Measurements from ENCODE around the gene METTL23. TPM values are rescaled to one million over a fixed set of nuclear protein-coding genes. Genes with fewer than 3 reads are reported as not detected.

Gene METTL23
- total RNA-seq, 4 donors from 2014 or later = 20.7 to 31.4 (median 27.0) TPM

DNA sequence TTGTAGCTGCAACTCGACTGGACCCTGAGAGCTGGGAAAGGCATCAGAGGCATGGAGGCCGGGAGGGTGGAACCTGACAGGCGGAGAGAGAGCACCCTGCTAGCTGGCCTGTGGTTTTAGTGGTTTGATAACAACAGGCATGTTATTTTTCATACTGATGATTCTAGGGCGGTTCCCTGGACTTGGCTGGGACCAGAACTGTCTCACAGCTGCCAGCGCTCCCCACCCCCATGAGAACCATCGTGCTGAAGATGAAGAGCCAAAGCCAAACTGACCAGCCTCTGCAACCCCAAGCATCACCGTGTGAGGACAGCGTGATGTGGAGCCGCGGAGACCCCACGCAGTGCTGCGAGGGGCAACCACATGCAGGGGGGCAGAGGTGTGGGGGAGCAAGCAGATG is 44.3 kb upstream of the METTL23 start:
- TF ChIP-seq, protein P1, sequence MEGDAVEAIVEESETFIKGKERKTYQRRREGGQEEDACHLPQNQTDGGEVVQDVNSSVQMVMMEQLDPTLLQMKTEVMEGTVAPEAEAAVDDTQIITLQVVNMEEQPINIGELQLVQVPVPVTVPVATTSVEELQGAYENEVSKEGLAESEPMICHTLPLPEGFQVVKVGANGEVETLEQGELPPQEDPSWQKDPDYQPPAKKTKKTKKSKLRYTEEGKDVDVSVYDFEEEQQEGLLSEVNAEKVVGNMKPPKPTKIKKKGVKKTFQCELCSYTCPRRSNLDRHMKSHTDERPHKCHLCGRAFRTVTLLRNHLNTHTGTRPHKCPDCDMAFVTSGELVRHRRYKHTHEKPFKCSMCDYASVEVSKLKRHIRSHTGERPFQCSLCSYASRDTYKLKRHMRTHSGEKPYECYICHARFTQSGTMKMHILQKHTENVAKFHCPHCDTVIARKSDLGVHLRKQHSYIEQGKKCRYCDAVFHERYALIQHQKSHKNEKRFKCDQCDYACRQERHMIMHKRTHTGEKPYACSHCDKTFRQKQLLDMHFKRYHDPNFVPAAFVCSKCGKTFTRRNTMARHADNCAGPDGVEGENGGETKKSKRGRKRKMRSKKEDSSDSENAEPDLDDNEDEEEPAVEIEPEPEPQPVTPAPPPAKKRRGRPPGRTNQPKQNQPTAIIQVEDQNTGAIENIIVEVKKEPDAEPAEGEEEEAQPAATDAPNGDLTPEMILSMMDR (IDR thresholded peaks at IDR 0.05) = no peak
- no peak for TF ChIP-seq POLR2A (IDR thresholded peaks at IDR 0.05)
- Histone ChIP-seq H3K27me3 (no peaks in the 10 kb centered on the region), H3K4me3 (no peak overlapping the region), H3K36me3 (no peaks in the 10 kb centered on the region), H3K9me3 (no peaks in the 10 kb centered on the region), H3K4me1 (peaks cover 0 to 15% (median 0%) of the 10 kb centered on the region in 4 donors), H3K27ac (peak overlapping the region in 2 of 4 donors; percentile 9 to 27)
- no peak for DNase-seq

DNA sequence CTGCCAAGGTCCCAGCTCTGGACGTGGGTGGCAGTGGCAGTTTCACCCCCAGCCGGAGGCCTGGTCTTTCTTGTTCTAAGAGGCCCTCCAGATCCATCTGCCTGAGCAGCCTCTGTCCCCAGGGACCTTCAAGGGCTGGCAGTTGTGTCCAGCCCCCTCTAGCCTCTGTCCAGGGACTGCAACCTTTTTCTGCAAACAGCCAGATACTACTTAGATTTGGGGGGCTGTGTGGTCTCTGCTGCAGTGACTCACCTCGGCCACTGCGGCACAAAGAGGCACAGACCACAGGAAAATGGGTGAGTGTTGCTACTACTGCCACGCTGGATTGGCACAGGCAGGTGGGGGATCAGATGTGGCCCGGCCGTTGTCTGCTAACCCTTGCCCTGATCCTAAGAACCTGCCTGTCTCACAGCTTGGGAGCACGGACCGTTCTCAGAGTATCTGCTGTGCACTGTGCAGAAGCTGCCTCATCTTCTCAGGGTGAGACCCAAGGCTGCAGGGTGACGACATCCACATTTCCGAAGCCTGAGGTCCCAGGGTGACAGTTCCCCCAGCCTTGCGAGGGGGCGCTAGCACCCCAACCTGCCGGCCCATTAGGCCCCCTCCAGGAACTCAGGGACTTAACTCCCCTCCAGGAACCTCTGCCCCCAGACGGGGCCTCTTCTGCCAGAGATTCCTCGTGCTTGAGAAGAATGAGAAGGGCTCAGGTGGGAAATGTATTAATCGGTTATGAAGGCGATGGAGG is 43.5 kb upstream of the METTL23 start:
- Histone ChIP-seq H3K27me3 (no peaks in the 10 kb centered on the region), H3K27ac (peak overlapping the region in 1 of 4 donors; percentile 27), H3K36me3 (no peaks in the 10 kb centered on the region), H3K4me1 (peaks cover 0 to 24% (median 0%) of the 10 kb centered on the region in 4 donors), H3K9me3 (no peaks in the 10 kb centered on the region), H3K4me3 (no peak overlapping the region)
- TF ChIP-seq, protein P1 (IDR thresholded peaks at IDR 0.05) = no peak
- TF ChIP-seq POLR2A (IDR thresholded peaks at IDR 0.05) = no peak
- no peak for DNase-seq

DNA sequence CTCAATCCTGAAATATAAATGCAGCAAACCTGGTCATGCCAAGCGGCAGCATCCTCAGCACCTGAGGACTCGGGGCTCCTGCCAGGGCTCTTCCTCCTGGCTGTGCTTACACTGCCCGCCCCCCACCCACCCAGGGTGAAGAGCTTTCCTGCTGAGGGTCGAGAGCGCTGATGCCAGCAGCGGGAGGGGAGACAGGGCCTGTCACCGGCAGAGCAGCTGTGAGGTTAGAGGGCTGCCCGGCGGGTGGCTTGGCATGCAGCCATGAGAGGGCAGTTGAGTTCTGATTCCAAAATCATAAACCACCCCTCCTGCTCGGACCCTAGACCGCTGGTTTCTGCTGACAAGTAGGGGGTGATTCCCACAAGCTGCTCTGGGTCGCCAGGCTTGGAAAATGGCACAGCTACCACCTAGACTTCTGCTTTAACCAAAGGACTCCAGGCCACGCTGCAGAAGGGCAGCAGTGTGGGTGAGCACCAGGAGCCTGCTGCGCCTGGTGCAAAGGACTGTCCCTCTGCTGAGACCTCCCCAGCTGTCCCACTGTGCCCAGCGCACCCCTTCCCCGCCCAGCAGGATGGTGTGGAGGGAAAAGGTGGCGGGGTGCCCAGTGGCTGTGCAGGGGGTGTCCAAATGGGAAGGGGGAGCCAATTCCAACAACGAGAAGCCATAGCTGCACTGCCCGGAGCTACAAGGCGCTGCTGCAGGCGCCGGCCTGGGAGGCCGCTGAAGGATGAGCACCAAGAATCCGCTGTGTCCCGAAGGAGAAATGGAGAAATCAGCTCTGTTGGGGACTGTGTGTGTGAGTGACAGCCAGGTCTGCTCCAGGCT is 42.5 kb upstream of the METTL23 start:
- no peak overlapping the region for H3K4me3 ChIP-seq
- TF ChIP-seq, protein P1 (IDR thresholded peaks at IDR 0.05) = no peak
- no peak for TF ChIP-seq POLR2A (IDR thresholded peaks at IDR 0.05)
- DNase-seq = no peak
- no peaks in the 10 kb centered on the region for H3K9me3 ChIP-seq
- peaks cover 0 to 27% (median 0%) of the 10 kb centered on the region in 4 donors for H3K4me1 ChIP-seq
- H3K27ac ChIP-seq = no peak overlapping the region
- no peaks in the 10 kb centered on the region for H3K36me3 ChIP-seq
- no peaks in the 10 kb centered on the region for H3K27me3 ChIP-seq

DNA sequence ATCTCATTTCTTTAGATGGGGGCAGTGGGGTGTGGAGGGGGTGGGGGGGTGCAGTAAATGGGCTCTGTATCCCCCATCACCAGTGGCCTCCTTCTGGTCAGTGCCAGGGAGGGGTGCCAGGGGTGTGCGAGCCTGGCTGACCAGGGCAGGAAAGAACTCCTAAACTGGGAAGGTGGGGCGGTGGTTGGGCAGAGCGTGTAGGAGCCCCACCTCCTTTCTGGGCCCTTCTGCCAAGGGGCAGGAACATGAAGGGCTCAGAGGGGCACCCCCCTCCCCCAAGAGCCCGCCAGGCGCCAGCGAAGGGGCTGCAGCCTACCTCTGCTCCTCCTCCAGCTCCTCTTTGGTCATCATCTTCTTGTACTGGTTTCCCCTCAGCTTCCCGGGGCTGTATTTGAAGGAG is 41.9 kb upstream of the METTL23 start:
- Histone ChIP-seq H3K4me1 (peaks cover 0 to 27% (median 0%) of the 10 kb centered on the region in 4 donors), H3K27ac (no peak overlapping the region)

DNA sequence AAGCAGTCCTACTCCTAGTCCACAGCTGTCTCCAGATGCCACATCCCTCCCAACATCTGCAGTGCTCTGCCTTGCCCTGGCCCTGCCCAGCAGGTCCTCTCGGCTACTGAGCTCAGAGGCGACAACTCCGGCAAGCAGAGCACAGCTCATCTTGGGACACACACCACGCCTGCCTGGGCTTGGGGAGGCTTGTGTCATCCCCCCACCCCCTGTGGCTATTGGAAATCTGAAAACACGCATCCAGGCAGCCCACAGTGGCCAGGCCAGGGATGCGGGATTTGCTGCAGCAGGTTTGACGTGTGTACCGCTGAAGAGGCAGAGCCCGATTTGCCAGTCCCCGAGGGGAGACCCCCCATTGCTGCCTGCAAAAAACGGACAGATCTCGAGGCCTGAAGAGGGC is 41.3 kb upstream of the METTL23 start:
- Histone ChIP-seq H3K4me1 (peaks cover 0 to 27% (median 0%) of the 10 kb centered on the region in 4 donors), H3K9me3 (no peaks in the 10 kb centered on the region), H3K36me3 (no peaks in the 10 kb centered on the region), H3K4me3 (no peak overlapping the region), H3K27me3 (no peaks in the 10 kb centered on the region), H3K27ac (peak overlapping the region in 1 of 4 donors; percentile 7)
- DNase-seq = no peak
- TF ChIP-seq, protein P1 (IDR thresholded peaks at IDR 0.05) = no peak
- no peak for TF ChIP-seq POLR2A (IDR thresholded peaks at IDR 0.05)

More for the DNA sequence above, 41.9 kb upstream of the METTL23 start:
- TF ChIP-seq POLR2A (IDR thresholded peaks at IDR 0.05) = no peak
- H3K27me3 ChIP-seq = no peaks in the 10 kb centered on the region
- no peaks in the 10 kb centered on the region for H3K36me3 ChIP-seq
- H3K4me3 ChIP-seq = no peak overlapping the region
- no peak for DNase-seq
- no peaks in the 10 kb centered on the region for H3K9me3 ChIP-seq

DNA sequence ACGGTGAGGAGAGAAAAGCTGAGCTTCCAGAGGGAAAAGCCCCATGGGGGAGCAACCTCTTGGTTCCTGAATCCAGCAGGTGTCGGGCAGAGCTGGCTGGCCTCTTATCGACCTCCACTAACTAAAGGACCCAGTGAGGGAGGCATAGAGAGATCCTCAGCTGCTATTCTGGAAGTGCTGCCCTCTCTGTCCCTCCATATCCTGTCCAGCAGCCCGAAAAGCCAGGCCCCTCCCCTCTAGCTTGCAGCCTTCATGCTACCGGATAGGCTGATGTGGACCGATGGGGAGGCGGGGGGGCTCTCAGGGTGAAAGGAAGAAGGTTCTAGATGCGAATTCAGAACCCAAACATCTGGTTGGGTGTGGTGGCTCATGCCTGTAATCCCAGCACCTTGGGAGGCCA is 40.8 kb upstream of the METTL23 start:
- Histone ChIP-seq H3K4me1 (peaks cover 0 to 27% (median 0%) of the 10 kb centered on the region in 4 donors), H3K27ac (peak overlapping the region in 1 of 4 donors; percentile 7), H3K36me3 (no peaks in the 10 kb centered on the region), H3K27me3 (no peaks in the 10 kb centered on the region), H3K9me3 (no peaks in the 10 kb centered on the region), H3K4me3 (no peak overlapping the region)
- TF ChIP-seq POLR2A (IDR thresholded peaks at IDR 0.05) = no peak
- TF ChIP-seq, protein P1 (IDR thresholded peaks at IDR 0.05) = no peak
- no peak for DNase-seq

All from Peyer's patch (tissue), 4 donors.